OCI-LY1 (cell line): ENCODE data around the gene NUBP2.

ENCODE experiments used
- H2AFZ ChIP-seq: fragments of 200-600 bp; sonication (generic), shearing (Covaris generic); 2 replicates; pipeline ENCODE4 v1.6.0; 2014; ENCODE audit warnings: antibody characterized with exemption, mild to moderate bottlenecking, low read length
- H3F3A ChIP-seq: fragments of 200-600 bp; sonication (generic), shearing (Covaris generic); 2 replicates; pipeline ENCODE4 v1.6.0; 2014; ENCODE audit warnings: mild to moderate bottlenecking, antibody characterized with exemption, low read length, moderate library complexity; ENCODE audit not compliant: insufficient read depth
- H3K27ac ChIP-seq: fragments of 200-600 bp; sonication (generic); 2 replicates; pipeline ENCODE4 v1.5.1; 2014; ENCODE audit warnings: low read length, mixed run types, mild to moderate bottlenecking, low read depth; ENCODE audit not compliant: poor library complexity, severe bottlenecking
- H3K27me3 ChIP-seq: fragments of 200-600 bp; sonication (generic); 2 replicates; pipeline ENCODE4 v1.6.0; 2014; ENCODE audit warnings: antibody characterized with exemption, mild to moderate bottlenecking, low read length, moderate library complexity; ENCODE audit not compliant: insufficient read depth
- H3K36me3 ChIP-seq: fragments of 200-600 bp; sonication (generic); 2 replicates; pipeline ENCODE4 v1.6.1; 2014; ENCODE audit warnings: mild to moderate bottlenecking, antibody characterized with exemption, low read length, moderate library complexity, mixed read lengths; ENCODE audit not compliant: insufficient read depth
- H3K4me1 ChIP-seq: fragments of 200-600 bp; sonication (generic); 2 replicates; pipeline ENCODE4 v1.5.1; 2014; ENCODE audit warnings: mild to moderate bottlenecking, low read length, moderate library complexity; ENCODE audit not compliant: insufficient read depth, severe bottlenecking
- H3K4me2 ChIP-seq: fragments of 200-600 bp; sonication (generic), shearing (Covaris generic); 2 replicates; pipeline ENCODE4 v1.6.1; 2014; ENCODE audit warnings: low read length
- H3K4me3 ChIP-seq: fragments of 200-600 bp; sonication (generic); 2 replicates; pipeline ENCODE4 v1.5.1; 2014; ENCODE audit warnings: low read length, low read depth, mild to moderate bottlenecking, mixed read lengths; ENCODE audit not compliant: poor library complexity, severe bottlenecking
- H3K79me2 ChIP-seq: fragments of 200-600 bp; shearing (Covaris generic); 2 replicates; pipeline ENCODE4 v1.6.1; 2016; ENCODE audit warnings: mixed run types, low read length, mixed read lengths; ENCODE audit not compliant: insufficient read depth
- H3K9ac ChIP-seq: fragments of 200-600 bp; sonication (generic), shearing (Covaris generic); 2 replicates; pipeline ENCODE4 v1.6.1; 2014; ENCODE audit warnings: mild to moderate bottlenecking, low read length, mixed read lengths
- H3K9me2 ChIP-seq: fragments of 200-600 bp; sonication (generic), shearing (Covaris generic); 2 replicates; pipeline ENCODE4 v1.6.1; 2014; ENCODE audit warnings: low read depth, mild to moderate bottlenecking, low read length, mixed read lengths
- H3K9me3 ChIP-seq: fragments of 200-600 bp; shearing (Covaris generic); 2 replicates; pipeline ENCODE4 v1.6.1; 2014; ENCODE audit warnings: low read length, mixed read lengths
- H4K20me1 ChIP-seq: fragments of 200-600 bp; sonication (generic), shearing (Covaris generic); 2 replicates; pipeline ENCODE4 v1.6.0; 2016; ENCODE audit warnings: mild to moderate bottlenecking, low read length; ENCODE audit not compliant: insufficient read depth
- CTCF ChIP-seq: fragments of 200-600 bp; sonication (generic), shearing (Covaris generic); IDR thresholded peaks from 2 replicates; pipeline ENCODE4 v1.5.1; 2017; ENCODE audit warnings: mild to moderate bottlenecking, antibody characterized with exemption, low read length, moderate library complexity, mixed read lengths
- EZH2 ChIP-seq: fragments of 200-600 bp; sonication (generic), shearing (Covaris generic); IDR thresholded peaks from 2 replicates; pipeline ENCODE4 v1.8.0; 2017; ENCODE audit warnings: borderline replicate concordance, mixed run types, mild to moderate bottlenecking, antibody characterized with exemption, low read length, moderate library complexity, mixed read lengths

The NUBP2 gene

GRCh38 chr16:1762196-1762878, 20.4 kb upstream of the NUBP2 start:
- no peak overlapping the region for H3K27ac ChIP-seq
- H3F3A ChIP-seq = no peaks in the 10 kb centered on the region
- H3K9ac ChIP-seq = no peak overlapping the region
- H4K20me1 ChIP-seq = no peaks in the 10 kb centered on the region
- H3K36me3 ChIP-seq = peaks cover 65% of the 10 kb centered on the region
- H3K9me3 ChIP-seq = no peaks in the 10 kb centered on the region
- H3K4me2 ChIP-seq = no peak overlapping the region
- H3K4me3 ChIP-seq = no peak overlapping the region
- TF ChIP-seq EZH2 (no peak), CTCF (no peak)
- no peaks in the 10 kb centered on the region for H3K27me3 ChIP-seq
- no peak overlapping the region for H2AFZ ChIP-seq
- no peaks in the 10 kb centered on the region for H3K4me1 ChIP-seq
- H3K9me2 ChIP-seq = no peaks in the 10 kb centered on the region
- no peaks in the 10 kb centered on the region for H3K79me2 ChIP-seq

- Histone ChIP-seq H3K4me1 (no peaks in the 10 kb centered on the region), H3K9ac (no peak overlapping the region), H2AFZ (no peak overlapping the region), H3K9me2 (no peaks in the 10 kb centered on the region), H3K4me3 (no peak overlapping the region), H3K27me3 (no peaks in the 10 kb centered on the region), H3K27ac (peak overlapping the region; percentile 11), H3K36me3 (peaks cover 69% of the 10 kb centered on the region), H3K79me2 (no peaks in the 10 kb centered on the region), H4K20me1 (no peaks in the 10 kb centered on the region), H3K4me2 (no peak overlapping the region), H3K9me3 (no peaks in the 10 kb centered on the region), H3F3A (no peaks in the 10 kb centered on the region)
- TF ChIP-seq EZH2 (no peak), CTCF (no peak)
These were observed 19.8 kb upstream of the NUBP2 start for GRCh38 chr16:1762879-1763520.

- no peak overlapping the region for H2AFZ ChIP-seq
- no peaks in the 10 kb centered on the region for H4K20me1 ChIP-seq
- no peaks in the 10 kb centered on the region for H3K9me3 ChIP-seq
- TF ChIP-seq EZH2 = no peak
- TF ChIP-seq CTCF = peak; percentile 44; the same call in 1 of the 2 replicates
- peaks cover 73% of the 10 kb centered on the region for H3K36me3 ChIP-seq
- H3K4me3 ChIP-seq = no peak overlapping the region
- no peak overlapping the region for H3K4me2 ChIP-seq
- H3K9me2 ChIP-seq = no peaks in the 10 kb centered on the region
- H3K4me1 ChIP-seq = no peaks in the 10 kb centered on the region
- H3K27me3 ChIP-seq = no peaks in the 10 kb centered on the region
- H3F3A ChIP-seq = no peaks in the 10 kb centered on the region
- no peak overlapping the region for H3K9ac ChIP-seq
- H3K79me2 ChIP-seq = no peaks in the 10 kb centered on the region
- H3K27ac ChIP-seq = peak overlapping the region; percentile 11
These were observed 18.9 kb upstream of the NUBP2 start for GRCh38 chr16:1763521-1764511.
